SK-N-SH treated with all-trans-retinoic acid at 6 μM for 48 hours (cell line): ENCODE measurements around the gene IFT74.

ENCODE experiments used
- ATAC-seq: fragments of 200-7000 bp; cut with Tn5 transposase; 3 replicates; pipeline ENCODE4 v1.9.1; 2020; ENCODE audit warnings: mild to moderate bottlenecking, moderate library complexity
- ARNTL ChIP-seq: fragments of 450-650 bp; formaldehyde crosslinking; IDR thresholded peaks from 2 replicates; pipeline ENCODE4 v1.5.0; 2020; ENCODE audit warnings: low read depth, mild to moderate bottlenecking, moderate library complexity, borderline replicate concordance
- BACH2 ChIP-seq: fragments of 250-450 bp; sonication (Bioruptor Pico); IDR thresholded peaks from 2 replicates; pipeline ENCODE4 v1.9.0; 2021; ENCODE audit warnings: mild to moderate bottlenecking, borderline replicate concordance
- CREB5 ChIP-seq: fragments of 250-450 bp; sonication (Bioruptor Pico); IDR thresholded peaks from 2 replicates; pipeline ENCODE4 v1.5.1; 2020; ENCODE audit warnings: low read depth, mild to moderate bottlenecking, moderate library complexity
- CSDC2 ChIP-seq: fragments of 250-450 bp; sonication (Bioruptor Pico); IDR thresholded peaks from 2 replicates; pipeline ENCODE4 v1.5.0; 2020; ENCODE audit warnings: mild to moderate bottlenecking, moderate library complexity
- CSRNP3 ChIP-seq: fragments of 250-450 bp; sonication (Bioruptor Pico); IDR thresholded peaks from 2 replicates; pipeline ENCODE4 v1.5.1; 2021; ENCODE audit warnings: mild to moderate bottlenecking, moderate library complexity
- ESRRG ChIP-seq: fragments of 250-450 bp; sonication (Bioruptor Pico); IDR thresholded peaks from 2 replicates; pipeline ENCODE4 v1.6.1; 2021; ENCODE audit warnings: mild to moderate bottlenecking
- GLIS3 ChIP-seq: fragments of 250-450 bp; sonication (Bioruptor Pico); IDR thresholded peaks from 2 replicates; pipeline ENCODE4 v1.5.0; 2020; ENCODE audit warnings: mild to moderate bottlenecking, moderate library complexity
- OSR1 ChIP-seq: fragments of 250-450 bp; sonication (Bioruptor Pico); IDR thresholded peaks from 2 replicates; pipeline ENCODE4 v1.8.0; 2022; ENCODE audit warnings: moderate library complexity, mild to moderate bottlenecking, inconsistent platforms
- PATZ1 ChIP-seq: fragments of 250-450 bp; sonication (Bioruptor Pico); IDR thresholded peaks from 2 replicates; pipeline ENCODE4 v1.8.0; 2020; ENCODE audit warnings: mild to moderate bottlenecking, moderate library complexity, borderline replicate concordance
- POU6F1 ChIP-seq: fragments of 250-450 bp; sonication (Bioruptor Pico); IDR thresholded peaks from 2 replicates; pipeline ENCODE4 v1.8.0; 2021; ENCODE audit warnings: low read depth, mild to moderate bottlenecking, moderate library complexity, borderline replicate concordance
- RARB ChIP-seq: fragments of 250-450 bp; sonication (Bioruptor Pico); IDR thresholded peaks from 2 replicates; pipeline ENCODE4 v1.8.0; 2021; ENCODE audit warnings: mild to moderate bottlenecking, moderate library complexity
- TCF4 ChIP-seq: fragments of 250-450 bp; sonication (Bioruptor Pico); IDR thresholded peaks from 2 replicates; pipeline ENCODE4 v1.8.0; 2021; ENCODE audit warnings: mild to moderate bottlenecking, moderate library complexity, borderline replicate concordance
- TOX ChIP-seq: fragments of 250-450 bp; sonication (Bioruptor Pico); IDR thresholded peaks from 2 replicates; pipeline ENCODE4 v1.8.0; 2021; ENCODE audit warnings: mild to moderate bottlenecking, moderate library complexity, borderline replicate concordance
- TSHZ2 ChIP-seq: fragments of 250-450 bp; sonication (Bioruptor Pico); IDR thresholded peaks from 2 replicates; pipeline ENCODE4 v1.5.0; 2020; ENCODE audit warnings: mild to moderate bottlenecking, moderate library complexity
- ZC3H10 ChIP-seq: fragments of 250-450 bp; sonication (Bioruptor Pico); IDR thresholded peaks from 2 replicates; pipeline ENCODE4 v1.5.1; 2021; ENCODE audit warnings: mild to moderate bottlenecking, moderate library complexity
- ZFP3 ChIP-seq: fragments of 250-450 bp; sonication (Bioruptor Pico); IDR thresholded peaks from 2 replicates; pipeline ENCODE4 v1.5.0; 2020; ENCODE audit warnings: mild to moderate bottlenecking, moderate library complexity
- ZFP30 ChIP-seq: fragments of 450-650 bp; formaldehyde crosslinking; IDR thresholded peaks from 2 replicates; pipeline ENCODE4 v1.5.0; 2022; ENCODE audit warnings: mild to moderate bottlenecking, moderate library complexity
- ZNF70 ChIP-seq: fragments of 450-650 bp; formaldehyde crosslinking; IDR thresholded peaks from 2 replicates; pipeline ENCODE4 v1.5.0; 2020; ENCODE audit warnings: mild to moderate bottlenecking, moderate library complexity
- ZNF8 ChIP-seq: fragments of 450-650 bp; formaldehyde crosslinking; IDR thresholded peaks from 2 replicates; pipeline ENCODE4 v1.5.0; 2020; ENCODE audit warnings: mild to moderate bottlenecking, moderate library complexity

Gene IFT74

GRCh38 chr9:26975728-26976707, 19.8 kb downstream of the IFT74 start:
- peak; percentile 85 for ATAC-seq
- TF ChIP-seq PATZ1 (CRISPR knock-in tag): no peak
- no peak for TF ChIP-seq POU6F1 (CRISPR knock-in tag)
- no peak for TF ChIP-seq CREB5 (CRISPR knock-in tag)
- no peak for TF ChIP-seq ZFP30 (CRISPR knock-in tag)
- TF ChIP-seq ESRRG (CRISPR knock-in tag): no peak
- TF ChIP-seq ZC3H10 (CRISPR knock-in tag): no peak
- TF ChIP-seq ZFP3 (CRISPR knock-in tag): no peak
- TF ChIP-seq TSHZ2: no peak
- TF ChIP-seq ZNF8 (CRISPR knock-in tag): no peak
- TF ChIP-seq RARB (CRISPR knock-in tag): no peak
- no peak for TF ChIP-seq CSDC2 (CRISPR knock-in tag)
- no peak for TF ChIP-seq GLIS3 (CRISPR knock-in tag)
- no peak for TF ChIP-seq ZNF70 (CRISPR knock-in tag)
- TF ChIP-seq ARNTL (CRISPR knock-in tag): no peak
- TF ChIP-seq BACH2 (CRISPR knock-in tag): no peak
- TF ChIP-seq TOX (CRISPR knock-in tag): no peak
- TF ChIP-seq CSRNP3 (CRISPR knock-in tag): no peak
- no peak for TF ChIP-seq OSR1 (CRISPR knock-in tag)

- TF ChIP-seq ZNF8 (CRISPR knock-in tag): no peak
- ATAC-seq: no peak
Measured at GRCh38 chr9:26983340-26983739, 27.1 kb downstream of the IFT74 start.

GRCh38 chr9:26995810-26996209, 39.6 kb downstream of the IFT74 start:
- no peak for TF ChIP-seq TCF4
- no peak for TF ChIP-seq ESRRG (CRISPR knock-in tag)
- no peak for ATAC-seq
